ENCODE data around the gene DPP10. TPM values are rescaled to one million over a fixed set of nuclear protein-coding genes. Genes with fewer than 3 reads are reported as not detected.

Gene DPP10
- total RNA-seq, 3 donors from 2014 or later (not counting 1 experiment from before 2014, with no cell fraction given): not detected

- Mint-ChIP-seq H3K27me3 (ENCODE audit: low read depth in 2 of 2) (peaks cover 0 to 12% of the 10 kb centered on the region in 2 donors), H3K4me1 (no peaks in the 10 kb centered on the region), H3K27ac (no peak overlapping the region), H3K4me3 (no peak overlapping the region), H3K36me3 (no peaks in the 10 kb centered on the region), H3K9me3 (peaks cover 0 to 4% of the 10 kb centered on the region in 2 donors)
- Histone ChIP-seq H3K4me1 (ENCODE audit: control insufficient read depth, insufficient read depth, low read length) (no peaks in the 10 kb centered on the region), H3K27me3 (ENCODE audit: control insufficient read depth, insufficient read depth, low read length) (no peaks in the 10 kb centered on the region), H3K36me3 (ENCODE audit: control insufficient read depth, insufficient read depth, low read length) (no peaks in the 10 kb centered on the region), H3K4me3 (ENCODE audit: low read length) (no peak overlapping the region), H3K27ac (ENCODE audit: low read length) (no peak overlapping the region), H3K9me3 (ENCODE audit: control insufficient read depth, insufficient read depth, low read length) (no peaks in the 10 kb centered on the region)
- no peak for DNase-seq
- intact Hi-C loops (cut with micrococcal nuclease): no loop called here
- 3% methylated on average over 5 of the region's 7 CpGs for WGBS (ENCODE audit: insufficient coverage)
- ATAC-seq: no peak
- TF ChIP-seq CTCF (IDR thresholded peaks at IDR 0.05): no peak
Measured at GRCh38 chr2:114543236-114543766, 100.9 kb downstream of the DPP10 start.

- H3K9me3 ChIP-seq (ENCODE audit: control insufficient read depth, insufficient read depth, low read length): no peaks in the 10 kb centered on the region
- intact Hi-C loops (cut with micrococcal nuclease): no loop called here
- Mint-ChIP-seq H3K4me3 (no peak overlapping the region), H3K36me3 (no peaks in the 10 kb centered on the region), H3K27ac (no peak overlapping the region), H3K27me3 (ENCODE audit: low read depth in 2 of 2) (peaks cover 0 to 12% of the 10 kb centered on the region in 2 donors), H3K4me1 (no peaks in the 10 kb centered on the region), H3K9me3 (peaks cover 0 to 4% of the 10 kb centered on the region in 2 donors)
- H3K27ac ChIP-seq (ENCODE audit: low read length): no peak overlapping the region
- H3K4me1 ChIP-seq (ENCODE audit: control insufficient read depth, insufficient read depth, low read length): no peaks in the 10 kb centered on the region
- ATAC-seq (no peak), DNase-seq (no peak)
- WGBS (ENCODE audit: insufficient coverage): 94% methylated on average over 2 of the region's 2 CpGs
- H3K36me3 ChIP-seq (ENCODE audit: control insufficient read depth, insufficient read depth, low read length): no peaks in the 10 kb centered on the region
- TF ChIP-seq CTCF (IDR thresholded peaks at IDR 0.05): no peak
- no peak overlapping the region for H3K4me3 ChIP-seq (ENCODE audit: low read length)
- no peaks in the 10 kb centered on the region for H3K27me3 ChIP-seq (ENCODE audit: control insufficient read depth, insufficient read depth, low read length)
Measured at GRCh38 chr2:114545052-114545451, 102.6 kb downstream of the DPP10 start.

DNA sequence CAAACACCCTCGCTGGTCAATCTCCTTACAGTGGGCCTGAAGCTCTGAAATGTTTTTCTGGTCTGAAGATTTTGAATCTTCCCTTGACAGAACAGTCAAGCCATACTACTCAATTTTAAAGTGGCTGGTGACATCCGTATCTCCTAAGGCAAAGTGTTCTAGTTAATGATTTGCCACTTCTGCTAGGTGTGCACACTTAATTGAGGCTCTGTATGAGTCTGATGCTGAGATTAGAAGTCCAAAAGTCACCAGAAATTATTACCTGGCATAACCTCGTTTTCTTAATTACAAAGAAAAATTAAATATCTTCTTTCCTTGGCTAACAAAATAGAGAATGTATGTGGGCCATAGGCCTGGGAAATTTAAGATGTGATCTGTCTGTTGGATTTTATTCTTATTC lies 104.1 kb downstream of the DPP10 start:
- DNase-seq: no peak
- Histone ChIP-seq H3K9me3 (ENCODE audit: control insufficient read depth, insufficient read depth, low read length) (no peaks in the 10 kb centered on the region), H3K36me3 (ENCODE audit: control insufficient read depth, insufficient read depth, low read length) (no peaks in the 10 kb centered on the region), H3K27ac (ENCODE audit: low read length) (no peak overlapping the region), H3K4me1 (ENCODE audit: control insufficient read depth, insufficient read depth, low read length) (no peaks in the 10 kb centered on the region), H3K4me3 (ENCODE audit: low read length) (no peak overlapping the region), H3K27me3 (ENCODE audit: control insufficient read depth, insufficient read depth, low read length) (no peaks in the 10 kb centered on the region)
- Mint-ChIP-seq H3K4me1 (no peaks in the 10 kb centered on the region), H3K4me3 (no peak overlapping the region), H3K9me3 (peaks cover 0 to 4% of the 10 kb centered on the region in 2 donors), H3K27me3 (ENCODE audit: low read depth in 2 of 2) (peaks cover 0 to 12% of the 10 kb centered on the region in 2 donors), H3K27ac (no peak overlapping the region), H3K36me3 (no peaks in the 10 kb centered on the region)
- no peak for TF ChIP-seq CTCF (IDR thresholded peaks at IDR 0.05)
- intact Hi-C loops (cut with micrococcal nuclease): no loop called here
- WGBS (ENCODE audit: insufficient coverage): 86% methylated on average over 2 of the region's 3 CpGs
- no peak for ATAC-seq

- H3K4me3 Mint-ChIP-seq: no peak overlapping the region
- ATAC-seq (no peak), DNase-seq (no peak)
- Histone ChIP-seq H3K4me1 (ENCODE audit: control insufficient read depth, insufficient read depth, low read length) (no peaks in the 10 kb centered on the region), H3K4me3 (ENCODE audit: low read length) (no peak overlapping the region), H3K9me3 (ENCODE audit: control insufficient read depth, insufficient read depth, low read length) (no peaks in the 10 kb centered on the region), H3K36me3 (ENCODE audit: control insufficient read depth, insufficient read depth, low read length) (no peaks in the 10 kb centered on the region), H3K27ac (ENCODE audit: low read length) (no peak overlapping the region), H3K27me3 (ENCODE audit: control insufficient read depth, insufficient read depth, low read length) (no peaks in the 10 kb centered on the region)
- peaks cover 0 to 4% of the 10 kb centered on the region in 2 donors for H3K9me3 Mint-ChIP-seq
- peaks cover 0 to 11% of the 10 kb centered on the region in 2 donors for H3K27me3 Mint-ChIP-seq (ENCODE audit: low read depth in 2 of 2)
- no peak for TF ChIP-seq CTCF (IDR thresholded peaks at IDR 0.05)
- intact Hi-C loops (cut with micrococcal nuclease): no loop called here
- WGBS (ENCODE audit: insufficient coverage): 95% methylated on average over 4 of the region's 6 CpGs
- no peaks in the 10 kb centered on the region for H3K4me1 Mint-ChIP-seq
- H3K27ac Mint-ChIP-seq: no peak overlapping the region
- no peaks in the 10 kb centered on the region for H3K36me3 Mint-ChIP-seq
Measured at GRCh38 chr2:114548151-114548550, 105.7 kb downstream of the DPP10 start.
